Panc1 (cell line): ENCODE data around the gene TOP2A.

Source experiments
- POLR2AphosphoS5 ChIP-seq: IDR thresholded peaks from 2 replicates; pipeline ENCODE4 v1.6.1; 2012; ENCODE audit warnings: mild to moderate bottlenecking, low read depth, low read length, moderate library complexity
- SIN3A ChIP-seq: IDR thresholded peaks from 2 replicates; pipeline ENCODE4 v1.6.1; 2012; ENCODE audit warnings: low read depth, mild to moderate bottlenecking, low read length, moderate library complexity, borderline replicate concordance; ENCODE audit not compliant: insufficient read depth
- TCF7L2 ChIP-seq: IDR thresholded peaks from 2 replicates; pipeline ENCODE4 v1.6.1; 2011; ENCODE audit warnings: mild to moderate bottlenecking, low read depth, low read length, inconsistent platforms
- TF ChIP-seq, protein P1 (sequence below): fragments of 450-650 bp; IDR thresholded peaks from 2 replicates; pipeline ENCODE4 v1.5.1; 2017; ENCODE audit warnings: mild to moderate bottlenecking

DNA sequence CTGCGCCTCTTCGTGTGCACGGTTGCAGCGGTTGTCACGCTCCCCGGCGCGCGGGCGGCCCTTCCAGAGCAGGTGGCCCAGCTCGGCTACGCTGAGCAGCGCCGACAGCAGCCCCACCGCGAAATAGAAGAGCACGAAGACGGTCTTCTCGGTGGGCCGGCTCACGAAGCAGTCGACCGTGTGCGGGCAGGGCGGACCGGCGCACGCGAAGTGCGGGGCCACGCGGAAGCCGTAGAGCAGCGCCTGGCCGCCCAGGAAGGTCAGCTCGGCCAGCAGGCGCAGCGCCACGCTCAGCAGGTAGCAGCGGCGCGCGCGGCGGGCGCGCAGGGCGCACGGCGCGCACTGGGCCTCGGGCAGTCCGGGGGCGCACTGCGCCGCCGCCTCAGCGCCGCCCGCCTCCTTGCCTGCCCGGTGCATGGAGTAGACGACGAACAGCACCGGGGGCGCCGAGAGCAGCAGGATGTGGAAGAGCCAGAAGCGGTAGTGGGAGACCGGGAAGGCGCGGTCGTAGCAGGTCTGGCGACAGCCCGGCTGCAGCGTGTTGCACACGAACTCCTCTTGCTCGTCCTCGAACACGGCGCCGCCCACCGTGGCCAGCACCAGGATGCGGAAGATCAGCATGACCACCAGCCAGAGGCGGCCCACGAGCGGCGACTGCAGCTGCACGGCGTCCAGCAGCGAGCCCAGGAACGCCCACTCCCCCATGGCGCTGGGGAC, 54.4 kb downstream of the TOP2A start:
- TF ChIP-seq, protein P1, sequence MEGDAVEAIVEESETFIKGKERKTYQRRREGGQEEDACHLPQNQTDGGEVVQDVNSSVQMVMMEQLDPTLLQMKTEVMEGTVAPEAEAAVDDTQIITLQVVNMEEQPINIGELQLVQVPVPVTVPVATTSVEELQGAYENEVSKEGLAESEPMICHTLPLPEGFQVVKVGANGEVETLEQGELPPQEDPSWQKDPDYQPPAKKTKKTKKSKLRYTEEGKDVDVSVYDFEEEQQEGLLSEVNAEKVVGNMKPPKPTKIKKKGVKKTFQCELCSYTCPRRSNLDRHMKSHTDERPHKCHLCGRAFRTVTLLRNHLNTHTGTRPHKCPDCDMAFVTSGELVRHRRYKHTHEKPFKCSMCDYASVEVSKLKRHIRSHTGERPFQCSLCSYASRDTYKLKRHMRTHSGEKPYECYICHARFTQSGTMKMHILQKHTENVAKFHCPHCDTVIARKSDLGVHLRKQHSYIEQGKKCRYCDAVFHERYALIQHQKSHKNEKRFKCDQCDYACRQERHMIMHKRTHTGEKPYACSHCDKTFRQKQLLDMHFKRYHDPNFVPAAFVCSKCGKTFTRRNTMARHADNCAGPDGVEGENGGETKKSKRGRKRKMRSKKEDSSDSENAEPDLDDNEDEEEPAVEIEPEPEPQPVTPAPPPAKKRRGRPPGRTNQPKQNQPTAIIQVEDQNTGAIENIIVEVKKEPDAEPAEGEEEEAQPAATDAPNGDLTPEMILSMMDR: no peak
- TF ChIP-seq SIN3A (no peak; the same call in 1 of the 2 replicates), POLR2AphosphoS5 (no peak), TCF7L2 (no peak)
